ENCODE data around the gene EFCAB12.

Gene EFCAB12

DNA sequence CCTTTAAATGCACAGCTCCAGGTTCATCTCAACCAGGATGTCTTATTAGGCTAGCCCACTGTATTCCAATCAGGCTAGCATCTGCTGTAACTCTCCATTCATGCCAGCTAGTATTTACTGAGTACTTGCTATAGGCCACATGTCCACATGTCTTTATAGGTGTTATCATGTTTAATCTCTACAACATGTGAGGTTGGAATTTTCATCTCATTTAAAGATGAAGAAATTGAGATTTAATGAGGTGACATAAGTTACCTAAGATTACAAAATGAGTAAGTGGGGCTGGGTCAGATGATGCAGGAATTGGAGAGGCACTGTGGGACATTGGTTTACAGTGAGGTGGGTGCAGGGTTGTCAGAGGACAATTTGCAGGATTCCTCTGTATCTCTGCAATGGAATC lies 14.5 kb upstream of the EFCAB12 start:
- DNase-seq, result no peak

DNA sequence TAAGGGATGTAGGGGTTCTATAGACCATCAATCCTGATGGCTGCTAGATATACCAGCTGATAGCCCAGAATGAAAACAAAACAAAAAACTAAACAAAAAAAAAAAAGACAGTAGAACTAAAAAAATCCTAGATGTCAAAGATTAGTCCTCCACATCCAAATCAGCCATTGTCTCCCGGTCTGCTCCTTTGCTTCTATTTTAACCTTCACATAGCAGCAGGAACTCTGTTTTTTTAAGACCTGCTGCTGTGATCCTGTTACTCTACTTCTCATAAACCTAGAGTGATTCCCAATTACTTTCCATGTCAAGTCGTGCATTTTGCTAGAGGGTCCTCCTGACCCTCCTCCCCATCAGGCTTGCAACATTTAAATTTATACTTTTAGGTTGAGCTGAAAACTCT lies 14.1 kb upstream of the EFCAB12 start:
- DNase-seq, result no peak

DNA sequence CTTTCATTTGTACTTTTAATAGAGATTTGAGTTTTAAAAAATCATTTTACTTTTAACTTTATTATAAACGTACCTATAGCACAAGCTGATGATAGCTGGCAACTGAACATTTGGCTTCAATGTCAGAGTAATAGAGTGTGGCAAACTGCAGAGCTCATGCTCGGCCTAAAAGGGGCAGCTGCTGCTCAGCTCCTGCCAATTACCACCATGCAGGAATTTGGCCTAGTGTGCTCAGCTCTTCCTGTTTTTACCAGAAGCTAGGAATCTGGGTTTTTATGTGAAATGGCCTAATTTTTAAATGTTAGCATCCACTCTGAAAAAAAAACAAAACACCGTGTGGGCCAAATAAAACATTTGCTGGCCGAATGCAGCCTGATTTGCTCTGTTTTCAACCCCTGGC lies 13.3 kb upstream of the EFCAB12 start:
- peak; percentile 41 for DNase-seq

DNA sequence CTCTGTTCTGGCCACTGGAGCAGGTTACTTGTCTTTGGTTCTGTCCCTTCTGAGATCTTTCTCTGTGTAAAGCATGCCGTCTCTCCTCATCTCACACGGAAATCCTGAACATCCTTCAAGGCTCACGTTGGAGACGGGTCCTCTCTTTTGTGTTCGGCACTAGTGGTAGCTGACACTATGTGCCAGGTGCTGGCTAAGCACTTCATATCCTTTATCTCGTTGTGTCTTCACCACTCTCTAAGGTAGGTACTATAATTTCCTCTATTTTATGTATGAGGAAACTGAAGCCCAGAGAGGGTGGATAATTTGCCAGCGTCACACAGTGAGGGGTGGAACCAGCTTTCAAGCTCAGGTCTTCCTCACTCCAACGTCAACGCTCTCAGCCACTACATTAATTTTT lies 12.8 kb upstream of the EFCAB12 start:
- DNase-seq, result peak; percentile 24

DNA sequence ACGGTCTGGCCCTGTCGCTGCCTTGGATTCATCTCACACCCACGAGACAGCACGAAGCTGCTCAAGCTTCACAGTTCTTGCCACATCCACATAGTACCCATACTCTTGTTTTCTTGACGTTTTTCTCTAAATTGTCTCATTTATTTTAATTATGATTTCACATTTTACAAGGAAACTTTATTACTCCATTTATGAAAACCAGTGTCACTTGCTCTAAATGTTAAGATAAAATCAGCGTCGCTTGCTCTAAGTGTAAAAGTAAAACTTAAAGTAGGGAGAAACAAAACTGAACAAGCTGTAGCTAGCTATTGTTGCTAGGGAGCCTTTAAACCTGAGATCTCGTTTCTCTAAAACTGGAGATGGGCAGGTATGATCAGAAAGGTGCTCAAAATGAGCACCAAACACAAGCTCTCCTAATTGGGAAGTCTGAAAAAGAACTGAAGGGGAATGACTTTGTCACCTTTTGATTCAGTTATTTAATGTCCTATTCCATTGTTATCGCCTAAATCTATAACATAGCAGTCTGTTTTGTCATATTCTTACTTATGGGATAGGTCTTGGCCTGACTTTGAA lies 12.3 kb upstream of the EFCAB12 start:
- peak; percentile 46 for DNase-seq

DNA sequence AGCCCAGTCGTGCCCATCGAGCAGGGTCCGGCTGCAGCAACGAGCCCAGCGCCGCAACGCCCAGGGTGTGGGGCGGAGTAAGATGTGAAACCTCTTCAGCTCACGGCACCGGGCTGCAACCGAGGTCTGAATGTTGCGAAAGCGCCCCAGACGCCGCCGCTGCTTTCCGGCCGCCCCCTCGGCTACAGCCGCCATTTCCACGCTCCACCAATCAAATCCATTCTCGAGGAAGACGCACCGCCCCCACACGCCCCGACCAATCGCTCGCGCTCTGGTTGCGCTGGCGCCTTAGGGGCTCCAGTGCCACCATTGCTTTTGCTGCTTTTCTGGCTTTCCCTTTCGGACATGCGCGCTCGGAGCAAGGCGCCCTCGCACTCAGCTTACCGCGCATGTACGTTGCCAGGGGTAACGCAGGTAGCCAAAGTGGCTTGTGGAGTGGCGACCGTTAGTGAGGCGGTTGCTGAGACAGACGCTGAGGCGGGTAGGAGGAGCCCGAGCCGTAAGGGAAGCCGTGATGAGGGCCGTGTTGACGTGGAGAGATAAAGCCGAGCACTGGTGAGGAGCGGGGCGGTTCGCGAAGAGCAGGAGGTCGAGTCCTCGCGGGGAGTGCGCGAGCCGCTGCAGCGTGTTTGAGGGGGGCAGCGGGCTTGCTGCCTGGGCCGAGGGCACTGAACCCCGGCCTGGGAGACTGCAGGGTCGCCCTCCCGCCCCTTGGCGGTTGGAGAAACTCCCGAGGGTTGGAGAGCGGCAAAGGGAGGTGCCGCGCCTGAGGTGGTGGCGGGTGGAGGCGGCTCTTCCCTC lies 11.6 kb upstream of the EFCAB12 start, which contains the start of the genes IFT122 and MBD4:
TSS of gene IFT122 (plus strand) at position 408 of the 801 bp plus-strand sequence. CDS start at position 515, 107 bp downstream.
TSS of gene MBD4 (minus strand) at position 132 of the 801 bp plus-strand sequence. CDS start at position 17, 115 bp downstream.
- DNase-seq, result peak; percentile 100

DNA sequence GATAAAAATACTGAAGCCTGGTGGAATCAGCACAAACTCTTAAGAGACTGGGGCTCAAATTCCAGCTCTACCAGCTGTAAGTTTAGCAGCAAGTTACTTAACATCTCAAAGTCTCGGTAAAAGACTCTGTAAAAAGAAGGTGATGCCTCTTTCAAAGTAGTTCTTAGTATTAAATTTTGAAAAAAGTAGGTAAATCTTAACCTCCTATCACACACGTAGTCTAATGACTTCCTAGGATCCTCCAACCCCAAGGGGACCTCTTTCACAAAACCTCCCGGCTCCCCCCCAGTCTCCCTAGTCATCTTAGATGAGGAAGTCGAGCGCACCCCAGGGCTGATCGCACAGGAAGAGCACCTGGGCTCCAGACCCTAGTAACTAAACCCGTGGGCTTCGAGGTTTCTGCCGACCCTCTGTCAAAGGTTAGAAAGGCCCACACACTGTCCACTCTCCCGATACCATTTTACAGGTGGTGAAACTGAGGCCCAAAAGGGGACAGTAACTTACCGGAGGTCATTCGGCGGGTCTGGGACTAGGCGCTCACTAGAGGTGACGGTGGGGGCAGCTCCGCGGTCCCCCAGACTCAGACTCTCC lies 10.9 kb upstream of the EFCAB12 start:
- peak; percentile 58 for DNase-seq

DNA sequence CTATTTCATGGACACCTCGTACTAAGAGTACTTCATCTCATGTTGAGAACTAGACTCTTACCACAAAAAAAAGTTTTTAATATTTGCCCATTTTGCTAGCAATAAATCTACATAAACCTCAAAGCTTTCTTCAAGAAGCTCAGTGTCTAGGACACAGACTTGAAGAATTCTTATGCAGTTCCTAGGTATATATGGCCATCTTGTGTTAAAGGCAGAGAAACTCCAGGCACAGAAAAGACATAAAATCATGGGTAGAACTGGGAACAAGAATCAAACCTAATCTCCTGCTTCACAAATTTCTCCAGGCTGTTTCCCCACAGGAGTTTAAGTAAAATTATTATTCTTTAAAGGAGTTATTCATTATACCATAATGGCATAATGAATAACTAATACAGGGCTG lies 6.9 kb upstream of the EFCAB12 start:
- no peak for DNase-seq

DNA sequence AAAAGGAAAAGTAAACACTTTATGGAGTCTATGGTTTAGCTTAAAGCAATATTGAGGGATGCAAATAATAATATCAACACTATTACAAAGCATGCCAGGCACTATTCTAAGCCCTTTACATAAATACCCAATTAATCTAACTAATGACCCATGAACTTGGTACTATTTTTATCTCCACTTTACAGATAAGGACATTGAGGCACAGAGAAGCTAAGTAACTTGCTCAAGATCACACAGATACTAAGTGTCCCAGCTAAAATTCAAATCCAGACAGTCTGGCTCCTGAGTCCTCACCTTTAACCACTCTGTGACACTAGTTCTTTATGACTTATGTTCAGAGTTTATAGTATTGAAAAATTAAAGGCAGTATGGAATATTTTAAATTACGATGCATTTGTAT lies 5.7 kb upstream of the EFCAB12 start:
- no peak for DNase-seq

DNA sequence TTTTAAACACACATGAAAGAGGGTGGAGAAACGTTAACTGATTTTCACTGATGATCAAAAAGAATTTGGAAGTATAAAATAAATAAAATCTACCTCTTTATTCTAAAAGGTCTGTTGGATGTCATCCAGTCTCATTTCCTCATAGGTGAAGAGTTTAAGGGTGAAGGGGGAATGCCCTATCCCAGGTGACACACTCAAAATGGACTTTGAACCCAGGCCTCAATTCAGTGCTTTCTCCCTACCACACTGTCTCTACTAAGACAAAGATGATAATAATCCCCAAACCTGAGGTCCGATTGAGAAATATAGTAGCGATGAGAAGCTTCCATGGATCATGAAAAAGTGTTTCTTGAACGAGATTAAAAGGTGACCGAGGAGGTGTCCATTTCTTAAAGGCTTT lies 5.1 kb upstream of the EFCAB12 start:
- no peak for DNase-seq

DNA sequence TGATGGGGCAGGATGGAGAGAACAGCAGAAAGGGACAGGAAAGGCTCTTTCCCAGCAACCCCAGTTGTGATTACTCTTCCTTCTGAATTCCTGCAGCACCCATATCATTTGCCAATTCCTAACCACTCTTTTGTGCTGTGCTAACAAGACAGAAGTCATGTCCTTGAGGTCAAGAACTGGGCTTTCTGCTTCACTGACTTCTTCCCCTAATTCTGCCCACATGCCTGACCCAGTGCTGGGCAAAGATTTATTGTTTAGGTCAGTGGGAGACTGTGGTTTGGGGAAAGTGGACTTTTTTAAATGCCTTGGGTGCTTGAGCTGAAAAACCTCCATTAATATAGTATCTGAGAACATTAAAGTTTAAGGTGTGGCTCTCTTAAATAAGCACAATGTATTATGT lies 4.2 kb upstream of the EFCAB12 start:
- DNase-seq, result no peak

DNA sequence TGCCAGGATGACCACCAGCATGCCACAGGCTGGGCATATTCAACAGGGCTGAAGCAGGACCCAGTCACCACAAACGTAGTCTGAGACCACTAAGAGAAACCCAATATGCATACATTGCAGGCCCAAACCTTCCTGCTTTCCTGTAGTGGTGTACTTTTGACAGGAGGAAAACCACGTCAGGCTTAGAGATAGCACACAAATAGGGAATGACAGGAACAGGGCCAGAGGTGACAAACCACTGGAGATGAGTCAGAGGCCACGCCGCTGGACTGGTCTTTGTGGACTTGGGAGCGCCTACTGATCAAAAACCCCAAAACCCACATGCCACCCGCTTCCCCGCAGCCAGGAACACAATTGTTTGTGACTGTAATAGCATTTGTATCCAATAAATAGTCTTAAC lies 3.6 kb upstream of the EFCAB12 start:
- DNase-seq, result no peak

DNA sequence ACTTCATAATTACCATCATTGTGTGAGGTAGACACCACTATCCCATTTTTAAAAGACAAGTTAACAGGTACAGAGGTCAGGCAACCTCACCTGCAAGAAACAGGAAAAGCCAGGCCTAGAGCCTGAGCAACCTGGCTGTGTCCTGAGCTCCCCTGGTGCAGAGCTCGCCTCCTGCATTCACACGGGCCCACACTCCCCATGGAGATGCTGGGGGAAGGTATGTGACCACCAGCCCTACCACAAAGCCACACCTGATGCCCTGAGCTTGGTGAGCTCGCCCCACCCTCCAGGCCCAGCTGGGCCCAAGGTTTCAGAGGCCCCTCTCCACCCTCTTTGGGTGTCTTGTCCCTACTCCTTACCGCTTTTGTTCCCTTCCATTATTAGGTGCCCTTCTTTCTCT lies 1.2 kb upstream of the EFCAB12 start:
- DNase-seq, result no peak

DNA sequence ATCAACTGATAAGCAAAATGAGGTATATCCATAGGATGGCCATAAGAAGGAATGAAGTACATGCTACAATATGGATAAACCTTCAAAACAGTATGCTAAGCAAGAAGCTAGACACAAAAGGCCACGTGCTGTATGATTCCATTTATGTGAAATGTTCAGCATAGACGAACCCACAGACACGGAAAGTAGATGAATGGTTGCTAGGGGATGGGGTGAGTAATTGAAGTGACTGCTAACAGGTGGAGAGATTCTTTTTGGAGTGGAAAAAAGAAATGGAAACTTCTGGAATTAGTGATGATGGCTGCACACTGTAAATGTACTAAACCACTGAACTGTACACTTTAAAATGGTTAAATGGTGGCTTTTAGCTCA lies 630 bp upstream of the EFCAB12 start:
- DNase-seq, result no peak

DNA sequence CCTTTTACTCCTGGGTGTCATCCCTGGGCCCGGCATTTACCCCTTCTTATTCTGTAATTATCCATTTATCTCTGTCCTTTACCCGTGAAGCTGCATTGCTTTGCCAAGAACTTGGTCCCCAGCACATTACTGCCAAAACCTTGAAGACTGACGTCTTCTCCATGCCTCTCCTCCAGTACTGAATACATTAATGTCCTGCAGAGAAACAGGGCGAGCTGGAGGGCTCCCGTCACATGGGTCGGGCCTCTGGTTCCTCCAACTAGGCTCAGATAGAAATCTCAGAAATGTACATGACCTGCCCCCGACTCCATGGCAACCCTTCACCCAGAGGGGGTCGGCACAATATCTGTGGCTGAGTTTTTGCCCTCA lies 445 bp downstream of the EFCAB12 start:
- peak; percentile 36 for DNase-seq

DNA sequence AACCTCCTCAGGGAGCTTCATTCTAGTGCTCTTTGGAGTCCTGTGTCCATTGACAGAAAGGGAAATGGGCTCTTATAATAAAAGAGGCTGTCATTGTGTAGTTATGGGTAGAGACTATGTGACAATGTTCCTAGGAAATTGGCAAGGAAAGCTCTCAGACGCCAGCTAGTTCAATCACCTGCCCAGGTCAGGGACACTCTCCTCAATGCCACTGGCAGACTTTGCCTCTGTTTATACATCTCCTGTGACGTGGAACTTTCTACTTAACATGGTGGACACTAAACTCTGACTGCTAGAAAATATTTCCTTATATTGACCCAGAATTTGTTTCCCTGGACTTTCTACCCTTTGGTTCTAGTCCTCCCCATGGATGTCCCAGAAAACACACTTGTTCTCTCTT lies 2.8 kb downstream of the EFCAB12 start:
- no peak for DNase-seq

DNA sequence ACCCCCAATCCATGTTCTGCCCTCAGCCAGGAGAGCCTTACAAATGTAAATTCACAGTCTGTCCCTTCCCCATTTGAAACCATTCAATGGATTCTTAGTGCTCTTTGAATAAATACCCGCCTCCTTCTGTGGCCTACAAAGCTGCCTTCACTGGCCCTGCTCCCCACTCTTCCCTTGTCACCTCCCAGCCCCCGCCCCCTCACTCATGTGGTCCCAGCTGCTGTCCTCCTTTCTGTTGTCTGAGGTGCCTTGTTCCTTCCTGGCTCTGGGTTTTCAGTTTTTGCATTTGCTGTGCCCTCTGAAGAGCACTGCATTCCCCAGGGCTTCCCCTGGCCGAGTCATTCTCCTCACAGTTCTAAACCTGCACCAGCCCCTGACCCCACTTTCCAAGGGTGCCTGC lies 3.2 kb downstream of the EFCAB12 start:
- DNase-seq, result no peak

DNA sequence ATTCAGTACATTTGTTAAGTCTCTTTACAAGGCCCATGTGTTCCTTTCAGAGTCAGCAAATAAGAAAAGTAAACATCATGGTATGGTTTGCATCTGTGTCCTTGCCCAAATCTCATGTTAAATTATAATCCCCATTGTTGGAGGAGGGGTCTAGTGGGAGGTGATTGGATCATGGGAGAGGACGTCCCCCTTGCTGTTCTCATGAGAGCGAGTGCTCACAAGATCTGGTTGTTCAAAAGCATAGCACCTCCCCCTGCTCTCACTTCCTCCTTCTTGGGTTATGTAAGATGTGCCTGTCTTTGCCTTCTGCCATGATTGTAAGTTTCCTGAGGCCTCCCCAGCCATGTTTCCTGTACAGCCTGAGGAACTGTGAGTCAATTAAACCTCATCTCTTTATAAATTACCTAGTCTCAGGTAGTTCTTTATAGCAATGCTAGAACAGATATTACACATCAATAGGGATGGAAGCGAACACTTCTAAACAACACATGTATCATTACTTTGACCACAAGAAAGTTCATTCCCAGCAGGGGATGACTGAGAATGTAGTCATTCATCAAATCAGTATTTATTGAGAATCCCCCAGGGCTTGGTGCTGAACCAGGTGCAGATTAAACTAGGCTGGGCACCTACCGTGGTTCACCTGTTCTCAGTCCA lies 4.1 kb downstream of the EFCAB12 start:
- DNase-seq, result no peak

DNA sequence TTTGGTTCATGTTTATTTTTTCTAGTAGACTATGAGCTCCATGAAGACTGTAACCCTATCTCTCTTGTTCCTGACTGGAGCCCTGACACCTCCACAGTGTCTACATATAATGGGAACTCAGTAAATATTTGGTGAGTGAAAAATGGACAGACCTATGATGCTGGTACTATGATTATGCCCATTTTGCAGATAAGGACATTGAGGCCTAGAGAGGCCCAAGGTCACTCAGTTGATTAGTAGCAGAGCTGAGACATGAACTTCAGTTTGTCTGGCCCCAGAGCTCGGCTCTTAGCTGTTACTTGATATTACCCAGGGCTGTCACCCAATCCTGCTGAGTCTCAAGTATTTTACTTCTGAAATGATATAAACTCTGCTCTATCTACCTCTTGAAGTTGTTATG lies 5.5 kb downstream of the EFCAB12 start:
- no peak for DNase-seq

DNA sequence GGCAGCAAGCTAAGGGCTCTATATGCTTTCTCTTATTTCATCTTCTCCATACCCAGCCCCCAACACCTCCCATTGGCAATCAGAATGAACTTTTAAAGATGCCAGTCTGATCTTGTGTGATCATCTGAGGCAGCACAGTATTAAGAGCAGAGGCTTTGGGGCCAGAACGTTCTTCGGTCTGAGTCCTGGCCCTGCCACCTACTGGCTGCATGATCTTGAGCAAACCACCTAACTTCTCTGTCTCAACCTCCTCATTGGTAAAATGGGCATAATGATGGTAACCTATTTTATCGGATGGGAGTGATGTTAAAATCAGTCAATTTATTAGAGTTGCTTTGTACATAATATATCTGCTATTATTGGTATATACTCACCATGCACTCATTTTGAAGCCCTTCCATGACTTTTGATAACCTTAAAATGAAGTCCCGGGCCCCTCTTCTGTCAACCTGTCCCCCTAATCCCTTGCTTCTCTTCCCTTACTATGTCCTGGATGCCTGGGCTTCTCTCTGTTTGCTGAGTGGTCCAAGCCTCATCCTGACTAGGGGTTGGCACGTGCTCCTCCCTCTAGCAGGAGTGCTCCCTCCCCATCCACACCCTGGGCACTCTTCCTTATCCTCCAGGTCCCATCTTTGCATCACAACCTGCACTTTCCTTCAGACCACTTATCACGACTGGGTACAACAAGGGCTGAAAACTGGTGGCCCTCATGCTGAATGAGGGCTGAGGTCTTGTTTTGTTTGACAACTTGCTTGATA lies 6.3 kb downstream of the EFCAB12 start:
- DNase-seq, result no peak

DNA sequence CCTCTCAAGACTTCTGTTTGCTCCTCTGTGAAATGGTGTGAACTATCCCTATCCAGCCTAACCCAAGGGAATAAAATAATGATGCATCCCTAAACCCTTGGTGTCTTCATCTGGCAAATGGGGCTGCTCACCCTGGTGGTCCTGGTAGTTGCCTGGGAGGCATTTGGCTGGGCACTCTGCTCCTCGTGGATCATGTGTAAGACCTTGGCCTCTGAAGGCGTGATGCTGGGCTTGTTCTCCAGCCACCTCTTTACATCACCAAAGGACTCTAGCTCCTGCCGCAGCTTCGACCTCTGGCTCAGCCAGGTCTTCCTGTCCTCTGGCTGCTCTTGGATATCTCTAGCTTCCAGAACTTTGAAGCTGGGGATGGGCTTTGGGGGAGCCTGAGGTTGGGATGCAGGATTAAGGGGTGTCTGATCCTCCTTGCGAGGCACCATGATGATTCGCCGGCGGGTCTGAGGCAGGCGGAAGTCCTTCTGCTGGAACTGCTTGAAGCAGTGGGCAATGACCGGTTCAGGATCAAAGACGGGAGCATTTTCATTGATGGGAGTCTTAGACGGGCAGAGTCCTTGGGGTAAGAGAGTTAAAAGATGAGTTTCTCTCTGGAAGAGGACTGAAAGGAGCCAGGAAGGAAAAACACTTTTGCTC lies 7.1 kb downstream of the EFCAB12 start:
- no peak for DNase-seq

DNA sequence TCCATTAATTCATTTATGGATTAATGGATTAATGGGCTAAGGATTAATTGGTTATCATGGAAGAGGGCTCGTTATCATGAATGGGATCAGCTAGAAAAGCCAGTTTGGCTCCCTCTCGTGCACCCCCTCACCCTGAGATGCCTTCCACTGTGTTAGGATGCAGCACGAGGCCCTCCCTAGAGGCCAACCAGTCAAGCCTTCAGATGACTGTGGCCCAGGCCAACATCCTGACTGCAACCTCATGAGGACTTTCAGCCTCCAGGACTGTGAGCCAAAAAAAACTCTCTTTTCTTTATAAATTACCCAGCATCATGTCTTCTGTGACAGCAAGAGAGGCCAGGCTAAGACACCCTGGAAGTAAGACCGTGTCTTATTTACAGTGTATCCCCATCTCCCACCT lies 9.0 kb downstream of the EFCAB12 start:
- no peak for DNase-seq

Data from NCI-H1105 treated with DMSO at 0.1 percent for 48 hours (cell line).